GM18867 (cell line): ENCODE measurements around the gene LRRC17.
A peak's percentile ranks its signal among the peaks of the same experiment; 100 is the strongest.

Experiments
- ATAC-seq: cut with Tn5 transposase; IDR thresholded peaks from one replicate; pipeline ENCODE4 v1.9.1; 2021; ENCODE audit warnings: mild to moderate bottlenecking, moderate library complexity; ENCODE audit not compliant: unreplicated experiment

Gene LRRC17, protein sequence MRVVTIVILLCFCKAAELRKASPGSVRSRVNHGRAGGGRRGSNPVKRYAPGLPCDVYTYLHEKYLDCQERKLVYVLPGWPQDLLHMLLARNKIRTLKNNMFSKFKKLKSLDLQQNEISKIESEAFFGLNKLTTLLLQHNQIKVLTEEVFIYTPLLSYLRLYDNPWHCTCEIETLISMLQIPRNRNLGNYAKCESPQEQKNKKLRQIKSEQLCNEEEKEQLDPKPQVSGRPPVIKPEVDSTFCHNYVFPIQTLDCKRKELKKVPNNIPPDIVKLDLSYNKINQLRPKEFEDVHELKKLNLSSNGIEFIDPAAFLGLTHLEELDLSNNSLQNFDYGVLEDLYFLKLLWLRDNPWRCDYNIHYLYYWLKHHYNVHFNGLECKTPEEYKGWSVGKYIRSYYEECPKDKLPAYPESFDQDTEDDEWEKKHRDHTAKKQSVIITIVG

DNA sequence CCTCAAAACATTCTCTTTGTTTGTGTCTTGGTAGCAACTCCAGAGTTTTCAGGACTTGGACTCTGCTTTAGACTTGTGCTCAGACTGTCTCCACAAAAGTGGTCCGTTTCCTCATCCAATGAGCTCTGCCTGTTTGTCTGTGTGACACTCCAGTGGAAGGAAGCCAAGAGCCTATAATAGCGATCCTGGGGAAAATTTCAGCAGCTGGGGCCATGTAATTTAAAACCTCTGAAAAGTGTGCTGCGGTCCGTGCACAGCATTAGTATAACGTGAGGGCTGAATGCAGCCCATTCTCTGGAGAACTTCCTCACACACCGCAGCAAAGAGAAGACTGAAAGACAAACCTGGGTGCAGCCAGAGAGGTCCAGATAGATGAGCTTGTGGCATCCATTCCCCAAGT is at the start of gene LRRC17:
TSS of gene LRRC17 (plus strand) at position 259 of the 400 bp plus-strand sequence. CDS start 20,914 bp downstream, outside the sequence.
- no peak for ATAC-seq

DNA sequence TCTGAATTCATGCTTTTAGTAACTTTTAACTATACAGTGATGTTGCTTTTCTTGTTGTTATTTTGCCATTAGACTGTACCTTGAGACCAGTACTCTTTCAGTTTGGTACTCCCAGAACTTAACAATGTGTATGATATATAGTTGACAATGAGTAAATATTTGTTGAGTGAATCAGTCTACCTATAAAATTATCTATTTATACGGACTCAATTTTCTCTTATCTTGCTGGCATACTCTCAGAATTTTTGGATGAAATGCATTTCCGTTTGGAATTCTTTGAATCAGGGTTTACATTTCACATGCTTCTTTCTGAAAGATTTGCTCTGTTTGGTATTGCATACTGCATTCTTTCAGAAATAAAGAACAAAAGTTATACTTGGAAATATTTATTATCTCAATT is 47.8 kb upstream of the LRRC17 start:
- no peak for ATAC-seq

DNA sequence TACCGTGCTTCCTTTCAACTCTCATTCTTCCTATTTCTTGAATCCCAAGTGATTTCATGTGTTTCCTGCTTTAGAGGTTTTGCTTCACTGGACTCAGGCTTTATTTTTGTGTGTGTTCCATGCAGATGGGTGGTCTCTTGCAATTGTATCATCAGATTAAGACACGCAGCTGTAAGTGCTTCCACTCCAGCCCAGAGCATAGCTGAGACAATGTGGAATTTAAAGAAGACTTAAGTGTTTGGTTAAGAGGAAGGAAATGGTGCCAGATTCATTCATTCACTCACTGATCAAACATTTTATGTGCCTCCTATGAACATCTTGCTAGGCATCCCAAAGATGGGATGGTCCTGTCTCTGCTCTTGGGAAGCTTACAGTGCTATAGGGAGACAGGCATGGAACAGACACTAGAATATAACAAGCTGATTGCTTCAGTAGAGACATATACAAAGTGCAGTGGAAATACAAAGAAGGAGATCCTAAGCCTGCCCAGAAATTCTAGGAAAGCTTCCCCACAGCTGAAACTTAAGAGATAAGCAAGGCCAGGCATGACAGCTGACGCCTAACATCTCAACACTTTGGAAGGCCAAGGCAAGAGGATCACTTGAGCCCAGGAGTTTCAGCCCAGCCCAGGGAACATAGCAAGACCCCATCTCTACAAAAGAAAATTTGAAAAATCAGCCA is 46.1 kb upstream of the LRRC17 start:
- no peak for ATAC-seq

DNA sequence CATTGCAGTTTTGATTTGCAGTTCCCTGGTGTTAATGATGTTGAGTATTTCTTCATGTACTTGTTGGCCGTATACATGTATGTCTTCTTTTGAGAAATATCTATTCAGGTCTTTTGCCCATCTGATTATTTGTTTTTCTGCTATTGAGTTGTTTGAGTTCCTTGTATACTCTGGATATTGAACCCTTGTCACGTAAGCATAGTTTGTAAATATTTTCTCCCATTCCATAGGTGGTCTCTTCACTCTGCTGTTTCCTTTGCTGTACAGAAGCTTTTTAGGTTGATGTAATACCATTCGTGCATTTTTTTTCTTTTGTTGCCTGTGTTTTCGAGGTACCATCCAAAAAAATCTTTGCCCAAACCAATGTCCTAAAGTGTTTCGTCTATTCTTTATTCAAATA is 43.6 kb upstream of the LRRC17 start:
- no peak for ATAC-seq

DNA sequence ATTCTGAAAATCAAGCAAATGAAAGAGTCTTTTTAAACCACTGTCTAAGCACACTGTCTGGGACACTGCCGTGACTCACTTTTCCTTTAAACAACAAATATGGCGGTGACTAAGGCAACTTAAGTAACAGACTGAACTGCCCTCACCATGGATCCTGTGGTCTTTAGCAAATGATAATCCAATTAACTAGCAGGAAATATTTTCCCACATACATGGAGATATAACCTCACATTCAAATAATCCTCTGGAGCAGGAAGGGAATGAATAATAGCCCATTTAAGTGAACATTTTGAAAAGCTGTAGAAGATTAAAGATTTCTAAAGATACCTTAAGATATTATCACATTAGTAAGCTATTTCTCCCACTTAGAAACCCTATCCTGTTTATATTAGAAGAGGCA is 40.3 kb upstream of the LRRC17 start:
- no peak for ATAC-seq

DNA sequence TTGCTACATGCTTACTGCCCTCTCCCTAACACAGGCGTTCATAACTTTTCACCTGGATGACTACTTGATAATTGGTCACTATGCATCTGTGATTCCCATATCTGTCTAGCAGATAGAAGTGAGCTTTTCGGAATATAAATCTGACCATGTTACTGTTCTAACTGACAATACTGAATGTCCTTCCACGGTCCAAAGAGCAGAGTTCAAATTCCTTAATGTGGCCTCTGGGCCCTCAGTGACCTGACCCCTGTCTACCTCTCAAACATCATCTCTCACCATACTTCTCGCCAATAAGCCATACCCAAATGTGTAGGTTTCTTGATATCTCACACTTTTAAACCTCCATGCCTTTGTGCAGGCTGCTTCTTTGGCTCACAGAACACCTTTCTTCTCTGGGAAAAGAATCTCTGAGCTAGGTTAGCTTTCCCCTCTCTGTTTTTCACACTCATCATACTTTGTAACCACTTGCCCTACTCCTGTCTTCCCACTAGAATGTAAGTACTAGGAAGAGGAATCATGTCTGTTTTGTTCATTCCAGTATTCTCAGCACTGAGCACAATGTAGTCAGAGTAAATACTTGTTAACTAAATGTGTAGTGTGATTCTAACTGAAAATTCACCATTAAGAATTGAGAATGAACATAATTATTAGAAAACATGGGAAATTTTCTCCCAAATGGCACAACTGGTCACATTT is 39.2 kb upstream of the LRRC17 start:
- peak; percentile 32 for ATAC-seq

DNA sequence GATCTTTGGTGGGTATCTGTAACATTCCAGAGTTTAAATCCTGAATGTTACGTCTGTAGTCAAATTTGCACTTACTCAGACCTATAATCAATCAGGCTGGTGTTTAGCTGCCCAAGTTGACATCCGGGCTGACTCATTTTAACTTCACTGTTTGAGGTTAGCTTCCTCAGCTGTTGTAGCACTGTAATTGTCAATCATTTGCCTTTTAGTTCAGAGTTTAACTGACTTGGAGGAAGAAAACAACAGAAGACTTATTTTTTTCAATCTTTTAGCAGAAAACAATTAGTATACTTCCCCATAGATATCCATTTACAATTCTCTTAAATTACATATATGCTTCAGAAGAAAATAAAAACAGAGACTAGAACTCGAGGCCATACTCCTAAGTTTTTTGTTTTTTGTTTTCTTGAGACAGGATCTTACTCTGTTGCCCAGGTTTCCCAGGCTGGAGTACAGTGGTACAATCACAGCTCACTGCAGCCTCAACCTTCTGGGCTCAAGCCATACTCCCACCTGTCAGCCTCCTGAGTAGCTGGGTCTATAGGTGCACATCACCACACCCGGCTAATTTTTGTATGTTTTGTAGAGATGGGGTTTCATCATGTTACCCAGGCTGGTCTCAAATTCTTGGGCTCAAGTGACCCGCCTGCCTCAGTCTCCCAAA is 38.5 kb upstream of the LRRC17 start:
- peak; percentile 99 for ATAC-seq

DNA sequence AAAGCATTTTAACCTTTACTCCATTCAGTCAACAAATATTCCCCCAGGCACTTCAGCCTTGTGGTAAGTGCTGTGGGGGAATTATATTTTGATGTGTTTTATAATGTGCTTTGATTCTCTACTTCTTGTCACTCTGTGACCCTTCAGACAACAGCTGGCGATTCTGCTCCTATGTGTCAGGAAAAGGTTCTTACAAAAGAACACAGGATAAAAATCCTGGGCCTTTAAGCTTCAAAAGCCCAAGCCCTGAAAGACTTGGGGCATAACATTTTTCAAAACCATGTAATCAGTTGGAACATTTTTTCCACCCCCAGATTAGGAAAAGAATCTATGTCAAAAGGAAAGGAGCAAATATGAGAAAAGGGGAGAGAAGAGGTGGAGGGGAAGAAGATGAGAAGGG is 37.8 kb upstream of the LRRC17 start:
- no peak for ATAC-seq

DNA sequence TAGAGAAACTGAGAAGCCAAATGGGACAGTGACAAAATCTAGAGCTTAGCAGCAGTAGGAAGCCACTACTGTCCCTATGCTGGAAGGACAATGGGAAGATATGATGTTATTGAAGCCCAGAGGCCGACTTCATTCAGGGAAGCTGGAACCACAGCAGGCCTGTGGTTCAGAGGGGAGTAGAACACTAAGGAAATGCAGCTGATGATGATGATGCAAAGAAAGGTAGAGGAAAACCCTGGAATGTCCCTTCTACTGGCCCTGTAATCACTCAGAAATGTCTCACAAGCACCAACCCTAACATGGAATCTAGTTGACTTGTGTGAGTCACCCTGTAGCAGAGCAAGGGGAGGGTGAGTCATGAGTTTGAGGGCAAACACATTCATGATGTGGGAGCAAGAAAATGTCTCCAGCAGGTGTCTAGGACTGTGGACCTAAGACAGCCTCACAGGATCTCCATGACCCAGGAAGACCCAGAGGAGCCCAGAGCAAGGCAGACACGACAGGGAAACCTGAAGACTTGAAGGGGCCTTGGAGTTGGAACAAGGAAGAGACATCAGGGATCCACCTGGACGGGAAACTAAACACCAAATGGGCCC is 37.0 kb upstream of the LRRC17 start:
- no peak for ATAC-seq

DNA sequence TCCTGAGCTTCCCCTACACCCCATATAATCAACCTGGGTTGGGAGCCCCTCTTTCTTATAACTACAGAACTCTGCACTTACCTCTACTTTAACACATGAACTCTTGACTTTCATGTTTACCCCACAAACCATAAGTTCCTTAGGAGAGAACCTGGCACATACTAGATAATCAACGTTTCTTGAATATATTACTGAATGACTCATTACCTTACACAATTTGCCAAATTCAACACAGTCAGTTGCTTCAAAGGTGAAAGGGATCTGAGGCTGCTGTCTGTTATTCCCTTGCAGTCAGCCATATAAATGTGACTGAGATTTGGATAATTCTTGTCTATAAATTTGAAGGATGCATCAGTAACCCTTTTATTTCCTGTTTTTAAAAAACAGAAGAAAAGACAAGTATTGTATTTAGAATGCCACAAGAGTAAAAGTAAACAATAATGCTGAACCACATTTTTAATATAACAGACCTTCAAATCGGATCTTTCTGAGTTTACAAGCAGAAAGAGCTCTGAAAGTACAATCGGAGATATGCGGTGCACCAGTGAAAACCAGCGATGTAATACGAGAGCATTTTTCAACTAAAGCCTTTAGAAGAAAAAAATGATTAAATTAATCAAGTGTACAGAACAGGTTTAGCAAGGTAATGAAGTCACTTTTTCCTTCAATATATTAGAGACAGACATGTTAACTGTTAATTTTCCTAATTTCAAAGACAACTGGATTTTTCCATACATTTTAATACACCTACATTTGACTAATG is 29.5 kb upstream of the LRRC17 start:
- ATAC-seq, result no peak

DNA sequence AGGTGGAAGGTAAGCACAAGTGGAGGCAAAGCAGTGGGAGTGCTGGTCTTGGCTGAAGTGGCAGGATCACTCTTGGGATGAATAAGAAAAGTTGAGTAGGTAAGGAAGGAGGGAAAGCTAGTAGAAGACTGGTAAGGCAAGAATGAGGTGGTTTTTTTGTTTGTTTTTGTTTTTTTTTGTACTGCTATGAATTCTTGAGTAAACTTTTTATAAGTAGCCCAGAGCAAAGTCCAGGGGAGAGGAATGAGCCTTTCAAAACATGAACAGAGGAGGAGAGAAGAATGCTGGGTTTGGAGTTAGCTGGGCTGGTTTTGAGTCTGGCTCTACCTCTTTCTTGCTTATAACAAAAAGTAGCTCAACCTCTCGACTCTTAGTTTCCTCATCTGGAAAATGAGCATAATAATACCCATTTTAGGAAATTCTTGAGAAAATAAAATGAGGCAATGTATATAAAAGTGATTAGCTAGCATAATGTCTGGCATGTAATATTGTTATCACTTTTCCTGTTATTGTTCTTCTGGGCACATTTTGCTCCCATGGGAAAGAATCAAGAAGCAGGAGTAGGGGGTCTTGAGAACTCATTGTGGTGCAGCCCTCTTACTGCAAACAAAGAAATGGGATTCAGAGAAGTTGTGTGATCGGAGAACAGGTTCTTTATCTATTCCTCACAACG is 24.1 kb upstream of the LRRC17 start:
- ATAC-seq, result no peak

DNA sequence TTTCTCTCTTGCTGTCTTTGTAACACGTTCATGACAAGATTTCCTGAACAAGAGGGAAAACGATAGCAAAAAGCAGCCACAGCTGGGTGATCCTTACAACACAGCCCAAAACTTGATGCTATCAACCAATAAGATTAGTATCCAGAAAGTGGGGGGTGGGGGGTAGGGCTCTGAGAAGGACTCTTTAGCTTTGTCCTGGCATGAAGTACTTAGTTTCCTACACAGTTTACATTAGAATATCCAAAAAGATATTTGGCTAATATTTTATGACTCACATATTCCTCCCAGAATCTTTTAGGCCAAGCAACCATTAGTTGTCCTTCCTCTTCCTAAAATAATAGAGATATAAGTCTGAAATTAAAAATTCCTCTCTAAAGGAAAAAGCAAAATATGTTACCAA is 22.9 kb upstream of the LRRC17 start:
- no peak for ATAC-seq

DNA sequence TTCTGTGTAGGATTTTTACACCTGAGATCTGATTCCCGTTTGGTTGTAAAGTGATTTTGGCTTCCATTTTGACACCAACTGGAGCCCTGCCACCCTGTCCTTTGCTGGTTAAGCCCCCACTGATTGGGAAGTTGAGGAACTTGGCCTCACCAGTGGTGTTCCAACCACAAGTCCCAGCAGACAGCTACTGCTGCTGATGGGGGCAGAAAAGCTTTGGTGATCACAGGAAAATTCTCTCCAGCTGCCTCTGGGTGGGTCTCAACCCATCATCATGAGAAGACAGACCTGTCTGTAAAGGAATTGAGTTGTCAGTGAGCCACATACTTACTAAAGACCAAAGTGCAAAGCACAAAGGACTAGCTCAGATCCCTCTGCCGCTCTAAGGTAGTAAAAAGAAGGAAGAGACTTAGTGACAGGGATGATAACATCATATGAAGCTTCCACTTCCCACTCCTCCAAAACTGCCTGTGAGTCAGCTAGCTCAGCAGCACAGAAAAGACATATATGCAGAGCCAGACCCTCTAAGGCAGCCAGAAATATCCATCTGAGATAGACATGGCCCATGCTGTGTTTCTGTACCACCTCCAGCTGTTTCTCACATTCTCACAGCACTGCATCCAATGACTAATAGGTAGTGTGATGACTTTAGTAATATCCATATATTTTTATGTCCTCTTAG is 22.4 kb upstream of the LRRC17 start:
- no peak for ATAC-seq

DNA sequence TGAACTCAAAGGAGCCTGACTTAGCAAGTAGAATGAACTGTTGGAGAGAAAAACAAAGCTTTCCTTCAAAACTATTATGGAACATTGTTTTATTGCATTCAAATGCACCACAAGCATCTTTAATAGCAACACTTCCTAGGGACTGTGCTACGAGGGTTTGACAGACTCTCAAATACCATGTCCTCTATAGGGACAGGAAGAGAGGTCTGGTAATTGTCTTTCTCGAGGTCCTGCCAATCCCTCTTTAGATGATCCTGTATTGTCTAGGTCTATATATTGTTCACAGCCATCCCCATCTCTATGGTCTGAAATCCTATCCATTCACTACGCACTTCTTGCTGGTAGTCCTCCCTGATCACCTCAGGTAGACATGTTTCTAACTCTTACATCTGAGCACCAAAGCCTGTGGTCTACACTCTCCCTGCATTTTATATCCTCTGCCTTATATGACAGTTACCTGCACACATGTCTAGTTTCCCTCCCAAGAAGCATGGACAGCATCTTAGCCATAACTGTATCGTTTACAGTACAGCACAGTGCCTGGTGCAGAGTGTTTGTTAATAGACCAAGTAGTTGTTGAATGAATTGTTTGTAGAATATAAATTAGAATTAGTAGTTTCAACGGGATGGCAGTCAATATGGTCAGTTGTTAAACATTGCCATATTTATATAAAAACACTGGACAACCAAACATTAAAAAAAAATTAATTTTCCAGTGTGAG is 21.7 kb upstream of the LRRC17 start:
- no peak for ATAC-seq

DNA sequence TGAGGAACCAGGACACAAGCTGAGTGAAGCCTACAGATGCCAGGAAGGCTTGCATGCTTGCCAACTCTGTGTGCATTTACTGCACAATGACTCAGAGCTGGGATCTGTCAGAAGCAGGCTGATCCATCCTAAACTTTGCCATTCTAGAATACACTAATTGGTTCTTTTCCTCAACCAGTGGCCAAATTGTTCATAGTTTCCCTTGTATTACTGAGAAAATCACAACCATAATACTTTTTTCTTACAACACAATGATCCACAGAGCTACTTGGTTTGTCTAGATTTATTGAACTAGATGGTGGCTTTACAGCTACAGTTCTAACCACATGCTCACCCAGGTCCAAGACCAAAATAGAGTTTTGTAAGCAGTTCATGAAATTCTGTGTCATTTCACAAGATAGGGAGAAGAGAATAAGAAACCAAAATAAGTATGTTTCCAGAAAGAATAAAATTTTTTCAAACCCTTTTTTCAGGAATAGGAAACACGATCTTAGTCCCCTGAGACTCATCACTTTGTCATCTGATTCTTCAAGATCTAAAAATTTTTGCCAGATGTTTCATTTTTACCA is 21.0 kb upstream of the LRRC17 start:
- no peak for ATAC-seq

DNA sequence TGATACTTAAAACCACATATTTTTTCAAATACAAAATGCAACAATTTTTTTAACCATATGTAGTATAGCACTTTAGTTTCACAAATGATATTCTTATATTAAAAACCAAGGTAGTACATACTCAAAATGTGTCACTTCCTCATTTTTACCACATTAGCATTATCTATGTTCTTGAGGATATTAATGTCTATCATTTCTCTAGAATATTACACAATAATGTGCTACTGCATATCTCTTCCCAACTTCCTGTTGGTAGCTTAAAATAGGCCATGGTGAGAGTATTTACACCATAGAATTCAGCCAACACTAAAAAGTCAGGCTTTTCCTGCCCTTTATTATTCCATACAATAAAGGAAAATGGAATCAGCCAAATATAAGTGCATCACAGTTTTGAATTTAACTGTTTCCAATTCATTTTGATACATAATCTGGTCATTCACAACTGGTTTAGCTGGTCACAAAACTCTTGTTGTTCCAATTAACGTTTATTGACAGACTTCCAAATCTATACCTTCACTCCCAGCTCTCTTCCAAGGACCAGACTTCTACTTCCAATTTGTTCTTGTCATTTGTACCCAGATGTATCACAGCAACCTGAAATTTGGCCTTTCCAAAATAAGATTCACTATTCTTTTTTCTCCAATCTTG is 20.0 kb upstream of the LRRC17 start:
- no peak for ATAC-seq

DNA sequence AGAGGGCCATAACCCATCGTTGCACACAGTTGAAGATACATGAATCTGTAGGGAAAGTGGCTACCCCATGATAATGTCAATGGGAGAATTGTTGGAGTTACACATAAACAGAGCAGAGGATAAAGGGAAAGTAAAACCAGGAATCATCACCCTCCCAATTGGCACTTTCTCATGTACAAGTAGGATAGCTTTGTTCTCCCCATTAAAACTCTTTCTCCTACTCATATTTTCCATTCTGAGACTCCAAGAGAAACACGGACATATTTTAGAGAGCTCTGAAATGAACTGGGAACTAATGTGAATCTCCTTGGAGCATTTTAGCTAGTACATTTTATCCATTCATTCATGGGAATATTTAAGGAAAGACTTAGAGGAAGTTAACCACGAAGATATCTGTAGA is 17.2 kb upstream of the LRRC17 start:
- no peak for ATAC-seq

DNA sequence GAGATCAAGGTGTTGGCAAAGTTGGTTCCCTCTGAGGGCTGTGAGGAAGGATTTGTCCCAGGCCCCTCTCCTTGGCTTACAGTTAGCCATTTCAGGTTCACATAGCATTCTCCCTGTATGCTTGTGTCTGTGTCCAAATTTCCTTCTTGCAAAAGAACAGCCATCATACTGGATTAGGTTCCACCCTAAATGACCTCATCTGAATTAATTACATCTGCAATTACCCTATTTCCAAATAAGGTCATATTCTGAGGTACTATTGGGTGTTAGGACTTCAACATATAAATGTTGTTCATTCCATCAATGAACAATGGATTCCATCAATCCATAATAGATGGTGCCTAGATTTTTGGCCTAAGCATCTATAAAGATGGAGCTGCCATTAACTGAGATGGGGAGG is 16.2 kb upstream of the LRRC17 start:
- no peak for ATAC-seq
